GM12878 (cell line): Measurements from ENCODE around the gene NUBPL. TPM values are rescaled to one million over a fixed set of nuclear protein-coding genes. Genes with fewer than 3 reads are reported as not detected.

Experiments used
- ATAC-seq: fragments of 200-7000 bp; cut with Tn5 transposase; 3 replicates; pipeline ENCODE4 v1.9.1; 2020; ENCODE audit warnings: mild to moderate bottlenecking, moderate library complexity
- BruUV-seq: library from RNA; stranded (reverse); fragments of 400-500 nt; replicated peaks from 2 replicates; lab custom pipeline; 2021; lab: Mats Ljungman, UMichigan
- CTCF ChIA-PET: fragments of 300-600 bp; sonication (Branson Sonifier 250); formaldehyde crosslinking; extraction: SDS; loops from one replicate; lab custom pipeline; 2021; ENCODE audit warnings: inconsistent platforms; lab: Yijun Ruan, JAX
- POLR2A ChIA-PET: fragments of 350-600 bp; formaldehyde crosslinking; extraction: SDS; loops from one replicate; lab custom pipeline; 2021; ENCODE audit warnings: inconsistent platforms; lab: Charles Lee
- RAD21 ChIA-PET: fragments of 300-600 bp; sonication (Branson Sonifier 250); formaldehyde crosslinking; loops from one replicate; lab custom pipeline; 2023; ENCODE audit warnings: antibody characterized with exemption; ENCODE audit not compliant: unreplicated experiment; lab: Charles Lee
- SMC1A ChIA-PET: fragments of 300-600 bp; sonication (Branson Sonifier 250); formaldehyde crosslinking; loops from one replicate; lab custom pipeline; 2023; ENCODE audit not compliant: unreplicated experiment, uncharacterized antibody; lab: Charles Lee
- DNase-seq: peaks from one replicate; pipeline ENCODE4 v3.0.0-alpha.2; 2011; ENCODE audit warnings: low read depth, low spot score
- FAIRE-seq: peaks from 3 replicates; lab custom pipeline; 2011; peaks lifted over from hg19 to GRCh38; lab: Jason Lieb, UNC
- H2AFZ ChIP-seq: 2 replicates; pipeline ENCODE4 v1.6.0; 2011; ENCODE audit warnings: low read depth, low read length, control low read depth; ENCODE audit not compliant: control insufficient read depth
- H3K27ac ChIP-seq: 2 replicates; pipeline ENCODE4 v1.5.1; 2011; ENCODE audit warnings: control low read depth; ENCODE audit not compliant: control insufficient read depth, insufficient read depth
- H3K27me3 ChIP-seq, 2 experiments: replicated peaks in 1 of 2; 2 replicates each; pipeline versions ENCODE4 v1.6.0 to v1.6.1; 2011; ENCODE audit warnings: low read length in 1 of 2; ENCODE audit not compliant: control insufficient read depth in 2 of 2, insufficient read depth in 2 of 2
- H3K36me3 ChIP-seq, 2 experiments: 2 replicates each; pipeline ENCODE4 v1.5.1; 2011; ENCODE audit warnings: low read length in 1 of 2; ENCODE audit not compliant: control insufficient read depth in 2 of 2, insufficient read depth in 2 of 2
- H3K4me1 ChIP-seq: 2 replicates; pipeline ENCODE4 v1.6.1; 2011; ENCODE audit warnings: mild to moderate bottlenecking, low read length, moderate library complexity, mixed read lengths; ENCODE audit not compliant: control insufficient read depth, insufficient read depth
- H3K4me2 ChIP-seq: 2 replicates; pipeline ENCODE4 v1.6.0; 2011; ENCODE audit warnings: control low read depth; ENCODE audit not compliant: control insufficient read depth, insufficient read depth
- H3K4me3 ChIP-seq: fragments of 200-600 bp; sonication (generic); 2 replicates; pipeline ENCODE4 v1.5.1; 2016
- H3K79me2 ChIP-seq: 2 replicates; pipeline ENCODE4 v1.6.0; 2011; ENCODE audit warnings: low read length; ENCODE audit not compliant: control insufficient read depth, insufficient read depth
- H3K9ac ChIP-seq: 2 replicates; pipeline ENCODE4 v1.8.0; 2011; ENCODE audit warnings: low read length, control low read depth, mixed read lengths; ENCODE audit not compliant: control insufficient read depth, insufficient read depth
- H3K9me3 ChIP-seq: replicated peaks from 3 replicates; pipeline ENCODE4 v1.5.1; 2011; ENCODE audit warnings: mild to moderate bottlenecking, low read length; ENCODE audit not compliant: control insufficient read depth, insufficient read depth
- H4K20me1 ChIP-seq: 2 replicates; pipeline ENCODE4 v1.6.0; 2011; ENCODE audit not compliant: control insufficient read depth, insufficient read depth
- BHLHE40 ChIP-seq, 2 experiments: fragments of 450-650 bp in 1 of 2; IDR thresholded peaks; 2 replicates each; pipeline ENCODE4 v1.6.1; 2011 to 2017; ENCODE audit warnings: low read depth in 2 of 2, borderline replicate concordance in 1 of 2, improper control_type of control experiment in 1 of 2, low read length in 1 of 2, mild to moderate bottlenecking in 1 of 2
- FOS ChIP-seq: IDR thresholded peaks from 3 replicates; pipeline ENCODE4 v1.6.1; 2011; ENCODE audit warnings: borderline replicate concordance; ENCODE audit not compliant: insufficient read length; ENCODE audit errors: extremely low read depth
- IRF4 ChIP-seq: IDR thresholded peaks from 2 replicates; pipeline ENCODE4 v1.6.1; 2011; ENCODE audit warnings: low read depth, low read length
- KDM1A ChIP-seq: fragments of 200-600 bp; sonication (generic); IDR thresholded peaks from 2 replicates; pipeline ENCODE4 v1.6.1; 2016; ENCODE audit warnings: borderline replicate concordance
- MLLT1 ChIP-seq: fragments of 450-650 bp; IDR thresholded peaks from 2 replicates; pipeline ENCODE4 v1.6.1; 2016; ENCODE audit warnings: mild to moderate bottlenecking
- NFYA ChIP-seq: IDR thresholded peaks from 2 replicates; pipeline ENCODE4 v1.6.1; 2011; ENCODE audit warnings: low read depth, mild to moderate bottlenecking, low read length, improper control_type of control experiment, borderline replicate concordance
- PML ChIP-seq: IDR thresholded peaks from 2 replicates; pipeline ENCODE4 v1.6.1; 2012; ENCODE audit warnings: low read length, inconsistent platforms
- POLR2A ChIP-seq: IDR thresholded peaks from 2 replicates; pipeline ENCODE4 v1.6.1; 2011; ENCODE audit warnings: low read depth, mild to moderate bottlenecking, low read length
- SUPT20H ChIP-seq: IDR thresholded peaks from 2 replicates; pipeline ENCODE4 v1.6.1; 2011; ENCODE audit warnings: low read depth, mild to moderate bottlenecking, low read length, moderate library complexity, borderline replicate concordance; ENCODE audit not compliant: control insufficient read depth
- TARDBP ChIP-seq: IDR thresholded peaks from 2 replicates; pipeline ENCODE4 v1.6.1; 2016; ENCODE audit warnings: borderline replicate concordance
- TCF12 ChIP-seq: IDR thresholded peaks from 2 replicates; pipeline ENCODE4 v1.6.1; 2011; ENCODE audit warnings: low read depth, mild to moderate bottlenecking, low read length
- ZBED1 ChIP-seq: IDR thresholded peaks from 2 replicates; pipeline ENCODE4 v1.6.1; 2016; ENCODE audit warnings: borderline replicate concordance
- ZNF207 ChIP-seq: fragments of 450-650 bp; IDR thresholded peaks from 2 replicates; pipeline ENCODE4 v1.6.1; 2014; ENCODE audit warnings: antibody characterized with exemption, mild to moderate bottlenecking, borderline replicate concordance
- ZSCAN29 ChIP-seq: fragments of 450-650 bp; IDR thresholded peaks from 2 replicates; pipeline ENCODE4 v1.6.1; 2017; ENCODE audit warnings: mild to moderate bottlenecking, moderate library complexity
- WGBS: methylation state at CpG from one replicate; pipeline ENCODE4 v1.1.6; 2016; ENCODE audit warnings: low lambda C conversion rate; ENCODE audit not compliant: insufficient replicate concordance, insufficient coverage; ENCODE audit errors: missing lambda C conversion rate; 5-methylcytosine and 5-hydroxymethylcytosine counted together
- in situ Hi-C: fragments of 300-500 bp; cut with MboI; formaldehyde crosslinking; loops from 9 replicates; pipeline ENCODE4 v1.14.3; 2018; ENCODE audit warnings: mixed read lengths
- intact Hi-C: fragments of 100-400 bp; cut with micrococcal nuclease; formaldehyde crosslinking; loops from one replicate; pipeline ENCODE4 v1.14.2; 2022; ENCODE audit not compliant: unreplicated experiment
- polyA plus RNA-seq, 11 experiments: library from polyadenylated mRNA; depleted of rRNA in 4 of 11; unstranded in 6 of 11; stranded (reverse) in 5 of 11; fragments of >200 nt; fragmentation: Nextera tagmentation in 4 of 11; fragmentation: Illumina TruSeq in 1 of 11; extraction: Ambion mirVana in 4 of 11; extraction: Trizol in 1 of 11; gene quantifications; 1 replicate in 1 of 11; 2 replicates in 10 of 11; pipeline versions ENCODE4 v1.2.1 to v1.2.3, GENCODE V29; 2011 to 2016; ENCODE audit warnings: inconsistent platforms in 2 of 11, missing spikeins in 2 of 11, low read depth in 1 of 11
- total RNA-seq, 4 experiments: library from RNA; depleted of rRNA in 3 of 4; stranded (reverse); fragments of >200 nt in 3 of 4; fragmentation: Illumina TruSeq in 1 of 4; extraction: Trizol in 1 of 4; gene quantifications; 2 replicates each; pipeline versions ENCODE4 v1.2.1 to v1.2.3, GENCODE V29; 2013 to 2021
- TF ChIP-seq, protein P1 (sequence below): fragments of 450-650 bp; IDR thresholded peaks from 2 replicates; pipeline ENCODE4 v1.6.1; 2014; ENCODE audit warnings: mild to moderate bottlenecking
- TF ChIP-seq, protein P2 (sequence below): IDR thresholded peaks from 2 replicates; pipeline ENCODE4 v1.6.1; 2012; ENCODE audit warnings: mild to moderate bottlenecking, low read depth, low read length

The NUBPL gene
- total and polyA plus RNA-seq, 10 of the 15 experiments (the other 5 are each of a cell fraction or from before 2014, with no cell fraction given): 3.4 to 11.6 (median 8.1) TPM

- no TSS peak for BruUV-seq
- H3K9ac ChIP-seq: no peak overlapping the region
- intact Hi-C loops (no loop called here), in situ Hi-C loops (no loop called here)
- no peak overlapping the region for H3K27ac ChIP-seq
- ChIA-PET RAD21 (no interaction called here), CTCF (no interaction called here), SMC1A (no interaction called here), POLR2A (no interaction called here)
- no peaks in the 10 kb centered on the region for H4K20me1 ChIP-seq
- WGBS: 44% methylated on average over 4 of the region's 4 CpGs
- no peak overlapping the region for H2AFZ ChIP-seq
- no peak overlapping the region for H3K4me2 ChIP-seq
- H3K4me1 ChIP-seq: no peaks in the 10 kb centered on the region
- FAIRE-seq (no peak), ATAC-seq (no peak), DNase-seq (no peak)
- H3K9me3 ChIP-seq: no peaks in the 10 kb centered on the region
- no peak overlapping the region for H3K4me3 ChIP-seq
- no peaks in the 10 kb centered on the region for H3K36me3 ChIP-seq
- no peaks in the 10 kb centered on the region for H3K27me3 ChIP-seq
- no peaks in the 10 kb centered on the region for H3K79me2 ChIP-seq
- TF ChIP-seq ZSCAN29 (no peak), TARDBP (no peak), TCF12 (no peak), ZBED1 (no peak), BHLHE40 (IDR thresholded peaks at IDR 0.05; ENCODE audit: borderline replicate concordance in 1 of 2, low read depth in 2 of 2, low read length in 1 of 2) (no peak), IRF4 (no peak), POLR2A (no peak), MLLT1 (no peak), PML (no peak), FOS (no peak), ZNF207 (no peak), NFYA (no peak), SUPT20H (no peak), KDM1A (no peak)
- TF ChIP-seq, protein P1, sequence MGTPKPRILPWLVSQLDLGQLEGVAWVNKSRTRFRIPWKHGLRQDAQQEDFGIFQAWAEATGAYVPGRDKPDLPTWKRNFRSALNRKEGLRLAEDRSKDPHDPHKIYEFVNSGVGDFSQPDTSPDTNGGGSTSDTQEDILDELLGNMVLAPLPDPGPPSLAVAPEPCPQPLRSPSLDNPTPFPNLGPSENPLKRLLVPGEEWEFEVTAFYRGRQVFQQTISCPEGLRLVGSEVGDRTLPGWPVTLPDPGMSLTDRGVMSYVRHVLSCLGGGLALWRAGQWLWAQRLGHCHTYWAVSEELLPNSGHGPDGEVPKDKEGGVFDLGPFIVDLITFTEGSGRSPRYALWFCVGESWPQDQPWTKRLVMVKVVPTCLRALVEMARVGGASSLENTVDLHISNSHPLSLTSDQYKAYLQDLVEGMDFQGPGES: no peak
- TF ChIP-seq, protein P2, sequence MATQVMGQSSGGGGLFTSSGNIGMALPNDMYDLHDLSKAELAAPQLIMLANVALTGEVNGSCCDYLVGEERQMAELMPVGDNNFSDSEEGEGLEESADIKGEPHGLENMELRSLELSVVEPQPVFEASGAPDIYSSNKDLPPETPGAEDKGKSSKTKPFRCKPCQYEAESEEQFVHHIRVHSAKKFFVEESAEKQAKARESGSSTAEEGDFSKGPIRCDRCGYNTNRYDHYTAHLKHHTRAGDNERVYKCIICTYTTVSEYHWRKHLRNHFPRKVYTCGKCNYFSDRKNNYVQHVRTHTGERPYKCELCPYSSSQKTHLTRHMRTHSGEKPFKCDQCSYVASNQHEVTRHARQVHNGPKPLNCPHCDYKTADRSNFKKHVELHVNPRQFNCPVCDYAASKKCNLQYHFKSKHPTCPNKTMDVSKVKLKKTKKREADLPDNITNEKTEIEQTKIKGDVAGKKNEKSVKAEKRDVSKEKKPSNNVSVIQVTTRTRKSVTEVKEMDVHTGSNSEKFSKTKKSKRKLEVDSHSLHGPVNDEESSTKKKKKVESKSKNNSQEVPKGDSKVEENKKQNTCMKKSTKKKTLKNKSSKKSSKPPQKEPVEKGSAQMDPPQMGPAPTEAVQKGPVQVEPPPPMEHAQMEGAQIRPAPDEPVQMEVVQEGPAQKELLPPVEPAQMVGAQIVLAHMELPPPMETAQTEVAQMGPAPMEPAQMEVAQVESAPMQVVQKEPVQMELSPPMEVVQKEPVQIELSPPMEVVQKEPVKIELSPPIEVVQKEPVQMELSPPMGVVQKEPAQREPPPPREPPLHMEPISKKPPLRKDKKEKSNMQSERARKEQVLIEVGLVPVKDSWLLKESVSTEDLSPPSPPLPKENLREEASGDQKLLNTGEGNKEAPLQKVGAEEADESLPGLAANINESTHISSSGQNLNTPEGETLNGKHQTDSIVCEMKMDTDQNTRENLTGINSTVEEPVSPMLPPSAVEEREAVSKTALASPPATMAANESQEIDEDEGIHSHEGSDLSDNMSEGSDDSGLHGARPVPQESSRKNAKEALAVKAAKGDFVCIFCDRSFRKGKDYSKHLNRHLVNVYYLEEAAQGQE: no peak
These were observed 320.5 kb downstream of the NUBPL start for GRCh38 chr14:31881531-31882310.
